ENCODE results near the gene ADORA1.

- TF ChIP-seq, protein P1, sequence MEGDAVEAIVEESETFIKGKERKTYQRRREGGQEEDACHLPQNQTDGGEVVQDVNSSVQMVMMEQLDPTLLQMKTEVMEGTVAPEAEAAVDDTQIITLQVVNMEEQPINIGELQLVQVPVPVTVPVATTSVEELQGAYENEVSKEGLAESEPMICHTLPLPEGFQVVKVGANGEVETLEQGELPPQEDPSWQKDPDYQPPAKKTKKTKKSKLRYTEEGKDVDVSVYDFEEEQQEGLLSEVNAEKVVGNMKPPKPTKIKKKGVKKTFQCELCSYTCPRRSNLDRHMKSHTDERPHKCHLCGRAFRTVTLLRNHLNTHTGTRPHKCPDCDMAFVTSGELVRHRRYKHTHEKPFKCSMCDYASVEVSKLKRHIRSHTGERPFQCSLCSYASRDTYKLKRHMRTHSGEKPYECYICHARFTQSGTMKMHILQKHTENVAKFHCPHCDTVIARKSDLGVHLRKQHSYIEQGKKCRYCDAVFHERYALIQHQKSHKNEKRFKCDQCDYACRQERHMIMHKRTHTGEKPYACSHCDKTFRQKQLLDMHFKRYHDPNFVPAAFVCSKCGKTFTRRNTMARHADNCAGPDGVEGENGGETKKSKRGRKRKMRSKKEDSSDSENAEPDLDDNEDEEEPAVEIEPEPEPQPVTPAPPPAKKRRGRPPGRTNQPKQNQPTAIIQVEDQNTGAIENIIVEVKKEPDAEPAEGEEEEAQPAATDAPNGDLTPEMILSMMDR (IDR thresholded peaks at IDR 0.05; ENCODE audit: low read depth, low read length, missing input control): no peak
- TF ChIP-seq TAF1 (conservative IDR thresholded peaks at IDR 0.05) (no peak), REST (IDR thresholded peaks at IDR 0.05) (no peak), YY1 (IDR thresholded peaks at IDR 0.05) (no peak), EGR1 (IDR thresholded peaks at IDR 0.05; ENCODE audit: low read depth in 2 of 2) (no peak), MAX (IDR thresholded peaks at IDR 0.05) (no peak), RAD21 (IDR thresholded peaks at IDR 0.05) (no peak), FOXA1 (IDR thresholded peaks at IDR 0.05) (no peak), RXRA (IDR thresholded peaks at IDR 0.05) (no peak), NR2F2 (IDR thresholded peaks at IDR 0.05) (no peak), SP1 (IDR thresholded peaks at IDR 0.05) (no peak), GABPA (IDR thresholded peaks at IDR 0.05 in 1 of 2, conservative IDR thresholded peaks at IDR 0.05 in 1 of 2) (no peak), JUND (IDR thresholded peaks at IDR 0.05) (no peak)
- TF ChIP-seq, protein P2, sequence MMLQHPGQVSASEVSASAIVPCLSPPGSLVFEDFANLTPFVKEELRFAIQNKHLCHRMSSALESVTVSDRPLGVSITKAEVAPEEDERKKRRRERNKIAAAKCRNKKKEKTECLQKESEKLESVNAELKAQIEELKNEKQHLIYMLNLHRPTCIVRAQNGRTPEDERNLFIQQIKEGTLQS (IDR thresholded peaks at IDR 0.05): no peak
Observed at GRCh38 chr1:203145321-203146041, 18.0 kb downstream of the ADORA1 start.
